ENCODE measurements around the gene RIPOR3. TPM values are rescaled to one million over a fixed set of nuclear protein-coding genes. Genes with fewer than 3 reads are reported as not detected.

Gene RIPOR3
- total and polyA plus RNA-seq, 4 donors: 5.6 to 90.3 (median 16.3) TPM

- no peak for DNase-seq (ENCODE audit: low spot score)
- H3K36me3 ChIP-seq (ENCODE audit: control insufficient read depth in 4 of 4, insufficient read depth in 3 of 4, low read depth in 1 of 4, low read length in 3 of 4): peaks cover 16 to 58% (median 48%) of the 10 kb centered on the region in 4 donors
- H3K4me1 ChIP-seq (ENCODE audit: control insufficient read depth in 4 of 4, insufficient read depth in 4 of 4, low read length in 3 of 4): peaks cover 0 to 8% (median 2%) of the 10 kb centered on the region in 4 donors
- no peak overlapping the region for H3K27ac ChIP-seq (ENCODE audit: low read depth in 1 of 2, low read length in 2 of 2)
- H3K27me3 ChIP-seq (ENCODE audit: control insufficient read depth in 4 of 4, insufficient read depth in 4 of 4, low read length in 3 of 4): no peaks in the 10 kb centered on the region
- TF ChIP-seq MAX (IDR thresholded peaks at IDR 0.05): no peak
- TF ChIP-seq RAD21 (IDR thresholded peaks at IDR 0.05): no peak
- TF ChIP-seq JUND (IDR thresholded peaks at IDR 0.05): no peak
- no peak for TF ChIP-seq CTCF (IDR thresholded peaks at IDR 0.05; ENCODE audit: low read depth, low read length, missing input control)
- TF ChIP-seq HNF4A (conservative IDR thresholded peaks at IDR 0.05): no peak
- no peak for TF ChIP-seq SP1 (IDR thresholded peaks at IDR 0.05)
- TF ChIP-seq TAF1 (conservative IDR thresholded peaks at IDR 0.05): no peak
- no peak for TF ChIP-seq HNF4G (IDR thresholded peaks at IDR 0.05)
- TF ChIP-seq RXRA (IDR thresholded peaks at IDR 0.05): no peak
- TF ChIP-seq FOXA2 (IDR thresholded peaks at IDR 0.05): no peak
- TF ChIP-seq NR2F2 (IDR thresholded peaks at IDR 0.05): no peak
- no peak for TF ChIP-seq FOXA1 (IDR thresholded peaks at IDR 0.05)
- TF ChIP-seq REST (IDR thresholded peaks at IDR 0.05): no peak
- WGBS: 90% methylated on average over 21 of the region's 21 CpGs
- no peaks in the 10 kb centered on the region for H3K9me3 ChIP-seq (ENCODE audit: control insufficient read depth in 4 of 4, low read length in 3 of 4)
- no peak overlapping the region for H3K9ac ChIP-seq (ENCODE audit: low read depth in 1 of 2, low read length in 2 of 2)
- H3K4me3 ChIP-seq (ENCODE audit: low read depth in 1 of 3, low read length in 3 of 3): no peak overlapping the region
Observed at GRCh38 chr20:50580842-50581544, 110.3 kb downstream of the RIPOR3 start.

- H3K36me3 ChIP-seq (ENCODE audit: control insufficient read depth in 4 of 4, insufficient read depth in 3 of 4, low read depth in 1 of 4, low read length in 3 of 4): peaks cover 16 to 53% (median 42%) of the 10 kb centered on the region in 4 donors
- H3K4me1 ChIP-seq (ENCODE audit: control insufficient read depth in 4 of 4, insufficient read depth in 4 of 4, low read length in 3 of 4): peaks cover 0 to 10% (median 4%) of the 10 kb centered on the region in 4 donors
- peak; percentile 78 for DNase-seq (ENCODE audit: low spot score)
- H3K4me3 ChIP-seq (ENCODE audit: low read depth in 1 of 3, low read length in 3 of 3): no peak overlapping the region
- no peak overlapping the region for H3K27ac ChIP-seq (ENCODE audit: low read depth in 1 of 2, low read length in 2 of 2)
- no peaks in the 10 kb centered on the region for H3K27me3 ChIP-seq (ENCODE audit: control insufficient read depth in 4 of 4, insufficient read depth in 4 of 4, low read length in 3 of 4)
- 61% methylated on average over 17 of the region's 17 CpGs for WGBS
- no peaks in the 10 kb centered on the region for H3K9me3 ChIP-seq (ENCODE audit: control insufficient read depth in 4 of 4, low read length in 3 of 4)
- H3K9ac ChIP-seq (ENCODE audit: low read depth in 1 of 2, low read length in 2 of 2): no peak overlapping the region
- TF ChIP-seq HNF4G (IDR thresholded peaks at IDR 0.05) (no peak), HNF4A (conservative IDR thresholded peaks at IDR 0.05) (no peak), MAX (IDR thresholded peaks at IDR 0.05) (no peak), REST (IDR thresholded peaks at IDR 0.05) (no peak), RXRA (IDR thresholded peaks at IDR 0.05) (peak; percentile 23 to 39), EGR1 (IDR thresholded peaks at IDR 0.05; ENCODE audit: low read depth in 2 of 2) (no peak), ZBTB33 (IDR thresholded peaks at IDR 0.05) (no peak), SP1 (IDR thresholded peaks at IDR 0.05) (no peak), NR2F2 (IDR thresholded peaks at IDR 0.05) (no peak), YY1 (IDR thresholded peaks at IDR 0.05) (no peak), GABPA (IDR thresholded peaks at IDR 0.05 in 1 of 2, conservative IDR thresholded peaks at IDR 0.05 in 1 of 2) (no peak), FOXA1 (IDR thresholded peaks at IDR 0.05) (no peak)
Observed at GRCh38 chr20:50580016-50580747, 111.2 kb downstream of the RIPOR3 start.

Measured in liver (tissue), 9 donors.